HG03064 (cell line): ENCODE measurements around the gene OIT3.

Experiments used
- ATAC-seq: cut with Tn5 transposase; IDR thresholded peaks from one replicate; pipeline ENCODE4 v1.9.1; 2021; ENCODE audit warnings: low read depth; ENCODE audit not compliant: unreplicated experiment

Gene OIT3

DNA sequence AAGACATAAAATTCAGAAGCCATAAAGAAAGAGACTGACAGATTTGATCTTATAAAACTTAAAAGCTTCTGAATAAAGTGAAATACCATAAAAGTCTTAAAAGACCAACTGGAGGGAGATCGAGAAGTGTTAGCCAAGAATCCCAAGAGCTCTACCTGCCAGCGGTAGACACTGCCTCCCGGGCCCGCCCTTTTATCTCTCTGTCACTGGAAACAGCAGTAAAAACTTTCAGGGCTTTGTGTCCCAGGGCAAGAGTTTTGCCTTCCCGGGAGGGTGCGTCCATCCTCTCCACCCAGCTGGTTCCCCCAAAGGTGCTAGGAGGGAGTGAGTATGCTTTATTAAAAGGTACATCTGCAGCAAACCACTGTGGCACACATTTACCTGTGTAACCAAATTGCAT, 55.2 kb downstream of the OIT3 start:
- no peak for ATAC-seq

DNA sequence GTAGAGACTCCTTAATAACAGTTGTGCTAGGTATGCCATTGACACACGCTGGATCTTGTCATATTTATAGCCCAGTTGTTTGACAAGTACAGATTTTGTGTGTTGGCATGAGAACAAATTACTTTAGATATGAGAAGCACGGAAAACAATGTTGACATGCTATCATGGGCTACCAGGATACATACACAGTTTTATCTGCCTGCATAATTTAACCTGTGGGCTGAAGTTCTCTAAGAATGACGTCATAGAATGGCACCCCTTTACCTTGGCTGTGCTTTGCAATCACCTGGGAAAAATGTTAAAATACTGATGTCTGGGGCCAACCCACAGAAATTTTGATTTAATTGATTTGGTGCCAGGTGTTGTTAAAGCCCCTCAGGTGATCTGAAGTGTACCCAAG, 58.2 kb downstream of the OIT3 start:
- ATAC-seq, result no peak

DNA sequence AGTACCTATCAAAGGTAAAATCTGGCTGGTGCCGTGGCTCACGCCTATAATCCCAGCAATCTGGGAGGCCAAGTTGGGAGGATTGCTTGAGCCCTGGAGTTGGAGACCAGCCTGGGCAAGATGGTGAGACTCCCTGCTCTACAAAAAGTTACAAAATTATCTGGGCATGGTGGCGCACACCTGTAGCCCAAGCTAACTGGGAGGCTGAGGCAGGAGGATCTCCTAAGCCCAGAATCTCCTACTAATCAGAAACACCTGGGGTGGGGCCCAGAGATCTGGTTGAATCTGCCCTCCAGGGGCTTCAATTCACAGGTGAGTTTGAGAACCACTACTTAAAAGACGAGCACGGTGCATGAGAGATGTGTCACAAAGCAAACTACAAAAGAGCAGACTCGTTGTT, 58.6 kb downstream of the OIT3 start:
- ATAC-seq, result no peak

DNA sequence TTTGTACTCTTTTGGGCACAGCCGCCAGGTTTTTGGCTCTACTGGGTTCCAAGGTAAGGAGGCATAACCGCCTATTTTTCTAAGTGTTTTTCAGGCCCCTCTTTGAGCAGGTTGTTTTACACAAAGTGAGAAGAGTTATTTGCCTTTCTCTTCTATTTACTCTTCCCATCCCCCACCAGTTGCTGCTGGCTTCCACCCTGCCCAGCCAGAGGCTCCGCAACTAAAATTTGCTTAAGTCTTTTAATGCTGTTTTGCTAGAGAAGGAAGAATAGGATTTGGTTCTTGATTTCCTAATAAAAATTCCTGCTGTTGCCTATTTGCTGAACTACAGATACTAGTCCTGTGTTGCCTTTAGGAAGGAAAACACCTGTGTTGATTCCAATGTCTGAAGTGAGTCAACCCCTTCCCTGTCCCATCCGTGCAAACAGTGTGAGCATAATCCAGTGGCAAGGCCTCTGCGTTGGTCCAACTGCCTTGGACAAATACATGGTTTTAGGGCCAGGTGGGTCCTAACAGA, 59.2 kb downstream of the OIT3 start:
- no peak for ATAC-seq

DNA sequence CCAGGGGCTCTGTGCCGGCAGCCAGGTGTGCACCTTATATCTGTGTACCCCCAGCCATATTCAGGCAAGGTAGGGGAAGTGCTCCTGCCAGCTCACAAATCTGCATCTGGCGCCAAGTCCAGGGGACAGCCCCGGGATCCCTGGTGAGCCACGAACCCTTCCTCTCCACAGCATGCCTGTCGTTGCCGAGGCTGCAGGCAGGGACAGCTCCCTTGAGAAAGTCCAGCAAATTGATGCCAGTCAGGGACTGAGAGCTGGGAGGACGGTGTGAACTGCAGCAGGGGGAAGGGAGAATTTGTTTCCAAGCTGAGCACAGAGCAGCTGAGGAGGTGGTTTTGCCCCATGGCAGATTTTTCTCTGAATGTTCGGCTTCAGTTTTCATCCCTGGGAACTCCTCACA, 60.1 kb downstream of the OIT3 start:
- ATAC-seq, result no peak

DNA sequence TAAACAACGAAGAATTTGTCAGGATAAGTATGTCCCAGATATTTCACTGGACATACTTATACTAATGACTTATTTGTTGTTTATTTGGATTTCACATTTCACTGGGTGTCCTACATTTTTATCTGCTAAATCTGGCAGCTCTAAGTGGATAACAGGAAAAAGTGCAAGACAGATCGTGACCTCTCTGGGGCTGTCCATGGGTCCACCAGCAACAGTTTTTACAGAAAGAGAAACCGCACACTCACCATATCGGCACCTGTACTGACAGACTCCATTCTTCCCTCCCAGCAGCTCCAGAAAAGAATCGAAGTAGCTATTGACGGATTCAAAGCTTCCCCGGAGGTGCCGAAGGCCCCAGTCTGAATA, 60.7 kb downstream of the OIT3 start:
- ATAC-seq, result no peak

DNA sequence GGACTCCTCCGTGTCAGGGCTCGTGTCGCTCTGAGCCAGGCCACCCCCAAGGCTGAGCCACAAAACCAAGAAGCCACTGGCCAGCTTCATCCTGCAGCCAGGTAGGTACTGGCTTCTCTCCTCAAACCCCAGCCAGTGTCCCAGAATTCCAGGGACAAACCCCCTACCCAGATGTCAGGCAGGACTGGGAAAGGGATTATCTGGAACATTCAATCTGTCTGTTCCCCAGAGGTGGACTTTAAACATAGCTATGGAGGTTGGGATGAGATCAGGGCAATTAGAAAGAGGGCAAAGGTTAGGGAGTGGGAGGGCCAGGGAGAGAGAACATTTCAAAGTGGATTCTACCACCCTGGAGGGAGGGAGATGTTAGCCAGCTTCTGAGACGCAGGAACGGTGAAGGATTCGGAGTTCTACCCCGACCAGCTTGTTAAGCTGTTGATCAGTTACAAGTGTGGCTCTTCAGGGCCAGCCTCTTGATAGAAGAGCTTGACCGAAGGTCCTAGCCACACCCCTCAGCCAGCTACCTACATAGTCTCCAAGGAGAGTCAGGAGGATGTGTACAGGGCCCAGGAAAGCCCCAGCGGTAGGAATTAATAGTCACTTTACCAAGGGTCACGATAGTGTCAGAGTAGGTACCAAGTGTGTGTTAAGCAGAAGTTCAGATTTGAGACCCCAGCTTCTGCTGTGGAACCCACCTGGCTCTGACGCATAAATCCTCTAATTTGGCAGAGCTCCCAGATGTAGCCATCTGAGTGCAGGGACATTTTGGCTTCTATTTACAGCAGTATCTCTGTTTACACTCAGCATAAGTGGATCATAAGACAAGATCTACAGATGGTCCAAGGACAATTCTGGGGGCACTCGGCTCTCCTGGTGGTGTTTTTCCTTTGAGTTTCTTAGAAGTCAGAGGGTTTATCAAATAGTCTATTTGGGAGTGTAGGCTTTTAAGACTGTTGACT, 61.3 kb downstream of the OIT3 start, which contains the start of gene PLA2G12B:
TSS of gene PLA2G12B (minus strand) at position 211 of the 959 bp plus-strand sequence. CDS start at position 90, 121 bp downstream.
- no peak for ATAC-seq

DNA sequence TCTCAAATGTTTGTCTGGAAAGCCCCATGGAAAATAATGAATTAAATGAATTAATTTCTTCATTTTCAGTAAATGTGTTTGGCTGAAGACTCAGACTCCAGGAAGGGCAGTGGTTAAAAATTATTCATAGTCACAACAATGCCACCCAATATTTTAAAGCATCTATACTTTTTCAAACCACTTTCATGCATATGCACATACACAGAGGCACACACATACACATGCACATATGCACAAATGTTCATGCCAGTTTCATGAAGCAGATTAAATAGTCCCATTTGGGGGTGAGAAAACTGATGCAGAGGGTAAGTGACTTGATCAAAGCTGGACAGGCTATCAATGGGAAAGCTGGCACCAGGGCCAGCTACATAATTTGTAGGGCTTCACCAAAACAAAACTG, 62.5 kb downstream of the OIT3 start:
- ATAC-seq, result no peak

DNA sequence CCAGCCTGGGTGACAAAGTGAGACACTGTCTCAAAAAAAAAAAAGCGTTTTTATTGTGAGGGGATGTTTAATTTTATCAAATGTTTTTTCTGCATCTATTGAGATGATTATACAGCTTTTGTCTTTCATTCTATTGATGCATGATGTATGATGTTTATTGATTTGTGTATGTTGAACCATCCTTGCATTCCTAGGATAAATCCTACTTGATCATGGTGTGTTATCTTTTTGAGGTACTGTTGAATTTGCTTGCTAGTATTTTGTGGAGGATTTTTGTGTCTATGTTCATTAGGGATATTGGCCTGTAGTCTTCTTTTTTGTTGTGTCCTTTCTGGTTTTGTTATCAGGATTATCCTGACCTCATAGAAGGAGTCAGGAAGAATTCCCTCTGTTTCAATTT, 83.3 kb downstream of the OIT3 start:
- no peak for ATAC-seq

DNA sequence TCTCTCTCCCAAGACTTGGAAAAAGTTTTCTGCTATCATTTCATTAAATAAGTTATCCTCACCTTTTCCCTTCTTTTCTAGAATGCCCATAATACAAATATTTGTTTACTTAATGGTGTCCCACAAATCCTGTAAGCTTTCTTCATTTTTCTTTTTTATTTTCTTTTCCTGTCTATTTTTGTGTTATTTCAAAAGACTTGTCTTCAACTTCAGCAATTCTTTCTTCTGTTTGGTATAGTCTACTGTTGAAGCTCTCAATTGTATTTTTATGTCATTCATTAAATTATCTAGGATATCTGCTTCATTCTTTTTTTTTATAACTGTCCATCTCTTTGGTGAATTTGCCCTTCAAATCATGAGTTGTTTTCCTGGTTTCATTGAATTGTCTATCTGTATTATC, 86.2 kb downstream of the OIT3 start:
- ATAC-seq, result no peak

DNA sequence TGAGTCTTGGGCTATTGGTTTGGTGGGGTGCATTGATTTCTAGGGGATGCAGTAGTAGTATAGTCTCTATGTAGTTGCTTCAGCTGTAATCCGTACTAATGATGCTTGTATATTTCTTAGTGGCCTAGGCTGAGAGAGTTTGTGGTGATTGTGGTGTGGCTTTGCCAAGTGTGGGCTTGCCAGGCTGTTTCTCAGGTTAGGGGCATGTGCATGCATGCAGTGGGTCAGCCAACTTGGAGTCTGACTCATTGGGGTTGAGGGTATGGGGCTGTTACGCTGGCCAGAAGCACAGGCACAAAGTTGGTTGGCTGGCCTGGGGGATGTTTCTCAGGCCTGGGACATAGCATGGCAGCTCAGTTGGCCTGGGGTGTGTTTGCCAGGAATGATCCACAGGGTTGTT, 86.8 kb downstream of the OIT3 start:
- ATAC-seq, result no peak

DNA sequence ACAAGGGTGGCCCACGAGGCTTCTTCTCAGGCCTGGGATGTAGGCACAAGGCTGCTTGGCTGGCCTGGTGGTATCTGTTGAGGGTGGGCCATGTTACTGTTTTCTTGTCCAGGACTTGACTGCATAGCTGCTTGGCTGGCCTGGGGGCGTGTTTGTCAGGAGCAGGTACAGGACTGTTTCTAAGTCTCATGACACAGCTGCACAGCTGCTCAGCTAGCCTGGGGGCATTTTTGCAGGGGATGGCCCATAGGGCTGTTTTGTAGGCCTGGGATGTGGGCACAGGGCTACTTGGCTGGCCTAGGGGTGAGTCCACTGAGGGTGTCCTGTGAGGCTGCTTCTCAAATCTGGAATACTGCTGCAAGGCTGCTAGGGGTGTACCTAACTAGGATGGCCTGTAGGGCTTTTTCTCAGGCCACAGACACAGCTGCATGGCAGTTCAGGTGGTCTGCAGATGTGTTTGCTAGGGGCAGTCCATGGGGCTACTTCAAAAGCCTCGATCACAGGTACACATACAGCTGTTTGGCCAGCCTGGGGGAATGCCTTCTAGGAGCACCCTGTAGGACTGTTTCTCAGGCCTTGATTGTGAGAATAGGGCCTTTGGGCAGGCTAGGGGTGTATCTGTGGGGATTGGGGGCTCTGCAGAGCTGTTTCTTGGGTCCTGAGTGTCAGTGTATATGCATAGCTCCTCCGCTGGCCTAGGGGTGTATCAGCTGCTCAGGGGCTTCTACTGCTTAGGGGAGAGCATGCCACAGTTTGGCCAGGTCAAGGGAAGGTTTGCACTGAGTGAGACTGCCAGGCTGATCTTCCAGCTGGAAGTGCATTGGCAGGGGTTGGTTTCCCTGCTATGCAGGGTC, 87.7 kb downstream of the OIT3 start:
- ATAC-seq, result no peak

DNA sequence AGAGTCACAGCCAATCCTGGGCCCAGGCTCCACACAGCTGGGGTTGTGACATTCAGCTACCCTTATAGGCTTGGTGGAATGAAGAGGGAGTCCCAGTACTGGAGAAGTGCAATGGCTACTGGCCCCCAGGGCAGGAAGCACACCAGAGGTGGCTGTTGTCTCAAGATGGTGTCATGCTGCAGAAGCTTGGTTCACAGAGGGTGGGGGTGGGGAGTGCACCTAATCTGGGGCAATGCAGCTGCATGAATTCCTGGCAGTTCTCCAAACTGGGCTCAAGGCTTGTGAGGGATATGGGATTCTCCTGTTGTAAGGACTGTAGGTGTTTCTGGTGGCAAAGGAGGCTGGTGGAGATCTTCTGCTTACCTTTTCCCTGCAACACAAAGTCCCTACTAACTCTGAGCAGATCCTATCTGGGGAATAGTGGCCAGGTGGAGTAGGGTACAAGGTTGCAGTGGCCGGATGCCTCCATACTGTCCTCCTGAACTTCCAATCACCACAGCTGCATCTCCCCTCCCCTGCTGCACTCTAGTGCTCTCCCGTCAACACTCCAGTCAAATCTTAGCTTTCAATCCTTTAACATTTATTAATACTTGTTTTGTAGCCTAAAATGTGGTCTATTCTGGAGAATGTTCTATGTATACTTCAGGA, 88.5 kb downstream of the OIT3 start:
- ATAC-seq, result no peak
